ENCODE results near the gene PTBP1.
"Not testable (repeated sequence)": the region's sequence is repeated elsewhere in the genome, so short reads cannot be mapped to it uniquely, and the experiment has no call there.

PTBP1 gene

GRCh38 chr19:853614-854220 lies 56.5 kb downstream of the PTBP1 start:
- DNase-seq (ENCODE audit: low read depth in 2 of 2) = not testable (repeated sequence)

GRCh38 chr19:854549-854948 lies 57.3 kb downstream of the PTBP1 start:
- DNase-seq (ENCODE audit: low read depth in 2 of 2) = no peak

GRCh38 chr19:855142-855541 lies 57.9 kb downstream of the PTBP1 start:
- no peak for DNase-seq (ENCODE audit: low read depth in 2 of 2)

GRCh38 chr19:855566-856120 lies 58.4 kb downstream of the PTBP1 start:
- DNase-seq (ENCODE audit: low read depth in 2 of 2) = no peak

GRCh38 chr19:858284-858683 lies 61.0 kb downstream of the PTBP1 start:
- DNase-seq (ENCODE audit: low read depth in 2 of 2) = no peak

GRCh38 chr19:858868-859843 lies 61.9 kb downstream of the PTBP1 start, which contains the start of gene CFD:
Gene CFD (plus strand): TSS chr19:859664. CDS start chr19:859690, 26 bp downstream.
- DNase-seq (ENCODE audit: low read depth in 2 of 2) = no peak

- no peak for DNase-seq (ENCODE audit: low read depth in 2 of 2)
These were observed 64.0 kb downstream of the PTBP1 start for GRCh38 chr19:861141-861755.

Measured in stimulated activated CD4-positive, alpha-beta T cell treated with anti-CD3 and anti-CD28 coated beads, Interleukin-1b, Interleukin-23, amount 100 ng/mL, for 4 hours (primary cell).